CD14-positive monocyte (primary cell): ENCODE measurements around the gene TAF11L14. TPM values are rescaled to one million over a fixed set of nuclear protein-coding genes. Genes with fewer than 3 reads are reported as not detected.

Experiments
- DNase-seq, 3 donors: peaks; one replicate each; pipeline ENCODE4 v3.0.0-alpha.2; 2011 to 2022
- H2AFZ ChIP-seq: 2 replicates; pipeline ENCODE4 v1.6.0; 2012; ENCODE audit warnings: mild to moderate bottlenecking, low read depth, low read length, inconsistent platforms; ENCODE audit not compliant: insufficient read depth, poor library complexity, severe bottlenecking
- H3K27ac ChIP-seq, 2 donors: 1 replicate in 1 of 2; 2 replicates in 1 of 2; pipeline ENCODE4 v1.5.1; 2012 to 2013; ENCODE audit warnings: low read length in 2 of 2, control low read depth in 1 of 2, inconsistent platforms in 1 of 2, low read depth in 1 of 2, mild to moderate bottlenecking in 1 of 2
- H3K27me3 ChIP-seq, 2 donors: one replicate each; pipeline versions ENCODE4 v1.6.0 to v1.6.1; 2011 to 2013; ENCODE audit warnings: low read length in 2 of 2; ENCODE audit not compliant: control insufficient read depth in 2 of 2, insufficient read depth in 2 of 2
- H3K36me3 ChIP-seq, 2 donors: replicated peaks in 1 of 2; 1 replicate in 1 of 2; 2 replicates in 1 of 2; pipeline versions ENCODE4 v1.5.1 to v1.6.1; 2012 to 2013; ENCODE audit warnings: low read length in 2 of 2, control low read depth in 1 of 2, inconsistent platforms in 1 of 2, mild to moderate bottlenecking in 1 of 2; ENCODE audit not compliant: insufficient read depth in 2 of 2, control insufficient read depth in 1 of 2
- H3K4me1 ChIP-seq, 2 donors: 1 replicate in 1 of 2; 2 replicates in 1 of 2; pipeline versions ENCODE4 v1.5.1 to v1.6.1; 2012 to 2013; ENCODE audit warnings: low read length in 2 of 2, control low read depth in 1 of 2, inconsistent platforms in 1 of 2, mild to moderate bottlenecking in 1 of 2, moderate library complexity in 1 of 2; ENCODE audit not compliant: insufficient read depth in 2 of 2, control insufficient read depth in 1 of 2
- H3K4me2 ChIP-seq: replicated peaks from 2 replicates; pipeline ENCODE3; 2012; ENCODE audit warnings: low read length, moderate library complexity, mild to moderate bottlenecking; ENCODE audit not compliant: poor library complexity, severe bottlenecking; ENCODE audit errors: extremely low read depth
- H3K4me3 ChIP-seq, 3 experiments: fragments of 200-600 bp in 1 of 3; sonication (generic) in 1 of 3; replicated peaks in 1 of 3; 1 replicate in 2 of 3; 2 replicates in 1 of 3; pipeline ENCODE4 v1.5.1; 2011 to 2013; ENCODE audit warnings: low read length in 3 of 3, mild to moderate bottlenecking in 3 of 3, control low read depth in 2 of 3, low read depth in 2 of 3, inconsistent platforms in 1 of 3, moderate library complexity in 1 of 3
- H3K79me2 ChIP-seq: 2 replicates; pipeline ENCODE4 v1.6.0; 2012; ENCODE audit warnings: mild to moderate bottlenecking, control low read depth, inconsistent platforms, low read length, moderate library complexity; ENCODE audit not compliant: insufficient read depth
- H3K9ac ChIP-seq: 2 replicates; pipeline ENCODE4 v1.6.0; 2017; ENCODE audit warnings: low read length, mild to moderate bottlenecking; ENCODE audit not compliant: insufficient read depth, poor library complexity, severe bottlenecking
- H3K9me3 ChIP-seq, 2 donors: replicated peaks in 1 of 2; 1 replicate in 1 of 2; 2 replicates in 1 of 2; pipeline versions ENCODE4 v1.5.1 to v1.6.1; 2012 to 2013; ENCODE audit warnings: low read length in 2 of 2, control low read depth in 1 of 2; ENCODE audit not compliant: control insufficient read depth in 1 of 2, insufficient read depth in 1 of 2
- H4K20me1 ChIP-seq: 2 replicates; pipeline ENCODE4 v1.6.0; 2012; ENCODE audit warnings: mild to moderate bottlenecking, low read length, control low read depth, moderate library complexity; ENCODE audit not compliant: insufficient read depth
- H3K27ac Mint-ChIP-seq, 7 donors: one replicate each; pipeline ENCODE4 v1.8.0; 2020; ENCODE audit warnings: mild to moderate bottlenecking in 7 of 7, mixed read lengths in 7 of 7, moderate library complexity in 6 of 7, inconsistent platforms in 2 of 7
- H3K27me3 Mint-ChIP-seq, 3 donors: one replicate each; pipeline ENCODE4 v1.8.0; 2021 to 2022; ENCODE audit warnings: low read depth in 3 of 3, mild to moderate bottlenecking in 3 of 3, mixed read lengths in 3 of 3, moderate library complexity in 3 of 3, inconsistent platforms in 1 of 3
- H3K36me3 Mint-ChIP-seq, 2 donors: one replicate each; pipeline ENCODE4 v1.8.0; 2020; ENCODE audit warnings: mixed read lengths in 2 of 2, inconsistent platforms in 1 of 2, mild to moderate bottlenecking in 1 of 2
- H3K4me1 Mint-ChIP-seq: one replicate; pipeline ENCODE4 v1.8.0; 2020; ENCODE audit warnings: mild to moderate bottlenecking, mixed read lengths
- H3K4me3 Mint-ChIP-seq, 2 donors: one replicate each; pipeline ENCODE4 v1.8.0; 2020; ENCODE audit warnings: mild to moderate bottlenecking in 2 of 2, mixed read lengths in 2 of 2, moderate library complexity in 1 of 2
- H3K9me3 Mint-ChIP-seq, 7 donors: one replicate each; pipeline ENCODE4 v1.8.0; 2020 to 2022; ENCODE audit warnings: mixed read lengths in 7 of 7, mild to moderate bottlenecking in 6 of 7, moderate library complexity in 6 of 7, inconsistent platforms in 2 of 7
- WGBS: methylation state at CpG from one replicate; pipeline ENCODE4 v1.1.5; 2013; ENCODE audit warnings: missing lambda C conversion rate; ENCODE audit not compliant: insufficient coverage; 5-methylcytosine and 5-hydroxymethylcytosine counted together
- intact Hi-C, 2 donors: fragments of 100-400 bp; cut with micrococcal nuclease; formaldehyde crosslinking; loops; one replicate each; pipeline versions ENCODE4 v1.15.0 to v1.15.1; 2023
- polyA plus RNA-seq, 3 donors: library from polyadenylated mRNA; depleted of rRNA in 1 of 3; unstranded in 2 of 3; stranded (reverse) in 1 of 3; fragments of 300-500 nt in 2 of 3; fragments of >200 nt in 1 of 3; fragmentation: Illumina TruSeq in 2 of 3; gene quantifications; 1 replicate in 2 of 3; 2 replicates in 1 of 3; pipeline ENCODE4 v1.2.3, GENCODE V29; 2012 to 2021
- TF ChIP-seq, protein P1 (sequence below): fragments of 200-600 bp; IDR thresholded peaks from one replicate; pipeline ENCODE4 v1.8.0; 2022; ENCODE audit warnings: antibody characterized with exemption, mild to moderate bottlenecking

Gene TAF11L14
- polyA plus RNA-seq, 3 donors, result not detected

- H3K27ac Mint-ChIP-seq, result no peak overlapping the region
- Histone ChIP-seq H3K4me3 (no peak overlapping the region), H3K79me2 (no peaks in the 10 kb centered on the region), H3K27me3 (no peaks in the 10 kb centered on the region), H4K20me1 (no peaks in the 10 kb centered on the region), H3K36me3 (no peaks in the 10 kb centered on the region), H3K9me3 (peaks cover 16 to 23% of the 10 kb centered on the region in 2 donors), H2AFZ (no peak overlapping the region), H3K9ac (no peak overlapping the region), H3K4me2 (no peak overlapping the region), H3K27ac (no peak overlapping the region), H3K4me1 (no peaks in the 10 kb centered on the region)
- TF ChIP-seq, protein P1, sequence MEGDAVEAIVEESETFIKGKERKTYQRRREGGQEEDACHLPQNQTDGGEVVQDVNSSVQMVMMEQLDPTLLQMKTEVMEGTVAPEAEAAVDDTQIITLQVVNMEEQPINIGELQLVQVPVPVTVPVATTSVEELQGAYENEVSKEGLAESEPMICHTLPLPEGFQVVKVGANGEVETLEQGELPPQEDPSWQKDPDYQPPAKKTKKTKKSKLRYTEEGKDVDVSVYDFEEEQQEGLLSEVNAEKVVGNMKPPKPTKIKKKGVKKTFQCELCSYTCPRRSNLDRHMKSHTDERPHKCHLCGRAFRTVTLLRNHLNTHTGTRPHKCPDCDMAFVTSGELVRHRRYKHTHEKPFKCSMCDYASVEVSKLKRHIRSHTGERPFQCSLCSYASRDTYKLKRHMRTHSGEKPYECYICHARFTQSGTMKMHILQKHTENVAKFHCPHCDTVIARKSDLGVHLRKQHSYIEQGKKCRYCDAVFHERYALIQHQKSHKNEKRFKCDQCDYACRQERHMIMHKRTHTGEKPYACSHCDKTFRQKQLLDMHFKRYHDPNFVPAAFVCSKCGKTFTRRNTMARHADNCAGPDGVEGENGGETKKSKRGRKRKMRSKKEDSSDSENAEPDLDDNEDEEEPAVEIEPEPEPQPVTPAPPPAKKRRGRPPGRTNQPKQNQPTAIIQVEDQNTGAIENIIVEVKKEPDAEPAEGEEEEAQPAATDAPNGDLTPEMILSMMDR, result no peak
- DNase-seq, result no peak
- intact Hi-C loops, result no loop called here
- H3K4me1 Mint-ChIP-seq, result peaks cover 1% of the 10 kb centered on the region
- WGBS, result 97% methylated on average over 9 of the region's 14 CpGs
- H3K4me3 Mint-ChIP-seq, result no peak overlapping the region
- H3K36me3 Mint-ChIP-seq, result peaks cover 0 to 3% of the 10 kb centered on the region in 2 donors
- H3K9me3 Mint-ChIP-seq, result peaks cover 10 to 36% (median 26%) of the 10 kb centered on the region in 7 donors
- H3K27me3 Mint-ChIP-seq, result peaks cover 0 to 2% (median 0%) of the 10 kb centered on the region in 3 donors
Measured at GRCh38 chr5:17670353-17670752, 36.1 kb downstream of the TAF11L14 start.

GRCh38 chr5:17678751-17679324 lies 44.6 kb downstream of the TAF11L14 start:
- Histone ChIP-seq H3K9ac (no peak overlapping the region), H3K36me3 (no peaks in the 10 kb centered on the region), H3K27me3 (no peaks in the 10 kb centered on the region), H3K4me3 (no peak overlapping the region), H4K20me1 (no peaks in the 10 kb centered on the region), H3K27ac (no peak overlapping the region), H3K4me2 (no peak overlapping the region), H2AFZ (no peak overlapping the region), H3K79me2 (no peaks in the 10 kb centered on the region), H3K9me3 (no peaks in the 10 kb centered on the region), H3K4me1 (no peaks in the 10 kb centered on the region)
- TF ChIP-seq, protein P1, result no peak
- Mint-ChIP-seq H3K9me3 (peaks cover 0 to 5% (median 0%) of the 10 kb centered on the region in 7 donors), H3K36me3 (no peaks in the 10 kb centered on the region), H3K4me3 (no peak overlapping the region), H3K27me3 (peaks cover 0 to 3% (median 0%) of the 10 kb centered on the region in 3 donors), H3K4me1 (no peaks in the 10 kb centered on the region), H3K27ac (no peak overlapping the region)
- intact Hi-C loops, result no loop called here
- DNase-seq, result no peak
- 100% methylated on average over 2 of the region's 4 CpGs for WGBS
